SK-N-SH (cell line): ENCODE results near the gene FAAP20.

Source experiments
- CTCF ChIP-seq: fragments of 200-600 bp; sonication (generic); IDR thresholded peaks from 2 replicates; pipeline ENCODE4 v1.6.1; 2017; ENCODE audit warnings: antibody characterized with exemption, mild to moderate bottlenecking, moderate library complexity
- ELF1 ChIP-seq: IDR thresholded peaks from 2 replicates; pipeline ENCODE4 v1.4.0; 2012
- EP300 ChIP-seq, 2 experiments: IDR thresholded peaks; 2 replicates each; pipeline versions ENCODE4 v1.4.0 to v1.6.1; 2012; ENCODE audit warnings: borderline replicate concordance in 1 of 2, low read depth in 1 of 2, low read length in 1 of 2
- FOXM1 ChIP-seq: IDR thresholded peaks from 2 replicates; pipeline ENCODE4 v1.4.0; 2012; ENCODE audit warnings: low read depth, mild to moderate bottlenecking
- GABPA ChIP-seq: IDR thresholded peaks from 2 replicates; pipeline ENCODE4 v1.4.0; 2012; ENCODE audit warnings: low read depth, mild to moderate bottlenecking
- NRF1 ChIP-seq: IDR thresholded peaks from 2 replicates; pipeline ENCODE4 v1.6.1; 2012; ENCODE audit warnings: low read depth, mild to moderate bottlenecking, low read length
- RFX5 ChIP-seq: IDR thresholded peaks from 2 replicates; pipeline ENCODE4 v1.6.1; 2012; ENCODE audit warnings: mild to moderate bottlenecking, improper control_type of control experiment, low read length
- TF ChIP-seq, protein P1 (sequence below): IDR thresholded peaks from 2 replicates; pipeline ENCODE4 v1.6.1; 2012; ENCODE audit warnings: mild to moderate bottlenecking, low read depth, low read length, moderate library complexity

- TF ChIP-seq GABPA (no peak), FOXM1 (no peak), ELF1 (no peak), EP300 (IDR thresholded peaks at IDR 0.05; ENCODE audit: borderline replicate concordance in 1 of 2, low read depth in 1 of 2, low read length in 1 of 2) (no peak), CTCF (no peak), NRF1 (no peak), RFX5 (no peak)
- TF ChIP-seq, protein P1, sequence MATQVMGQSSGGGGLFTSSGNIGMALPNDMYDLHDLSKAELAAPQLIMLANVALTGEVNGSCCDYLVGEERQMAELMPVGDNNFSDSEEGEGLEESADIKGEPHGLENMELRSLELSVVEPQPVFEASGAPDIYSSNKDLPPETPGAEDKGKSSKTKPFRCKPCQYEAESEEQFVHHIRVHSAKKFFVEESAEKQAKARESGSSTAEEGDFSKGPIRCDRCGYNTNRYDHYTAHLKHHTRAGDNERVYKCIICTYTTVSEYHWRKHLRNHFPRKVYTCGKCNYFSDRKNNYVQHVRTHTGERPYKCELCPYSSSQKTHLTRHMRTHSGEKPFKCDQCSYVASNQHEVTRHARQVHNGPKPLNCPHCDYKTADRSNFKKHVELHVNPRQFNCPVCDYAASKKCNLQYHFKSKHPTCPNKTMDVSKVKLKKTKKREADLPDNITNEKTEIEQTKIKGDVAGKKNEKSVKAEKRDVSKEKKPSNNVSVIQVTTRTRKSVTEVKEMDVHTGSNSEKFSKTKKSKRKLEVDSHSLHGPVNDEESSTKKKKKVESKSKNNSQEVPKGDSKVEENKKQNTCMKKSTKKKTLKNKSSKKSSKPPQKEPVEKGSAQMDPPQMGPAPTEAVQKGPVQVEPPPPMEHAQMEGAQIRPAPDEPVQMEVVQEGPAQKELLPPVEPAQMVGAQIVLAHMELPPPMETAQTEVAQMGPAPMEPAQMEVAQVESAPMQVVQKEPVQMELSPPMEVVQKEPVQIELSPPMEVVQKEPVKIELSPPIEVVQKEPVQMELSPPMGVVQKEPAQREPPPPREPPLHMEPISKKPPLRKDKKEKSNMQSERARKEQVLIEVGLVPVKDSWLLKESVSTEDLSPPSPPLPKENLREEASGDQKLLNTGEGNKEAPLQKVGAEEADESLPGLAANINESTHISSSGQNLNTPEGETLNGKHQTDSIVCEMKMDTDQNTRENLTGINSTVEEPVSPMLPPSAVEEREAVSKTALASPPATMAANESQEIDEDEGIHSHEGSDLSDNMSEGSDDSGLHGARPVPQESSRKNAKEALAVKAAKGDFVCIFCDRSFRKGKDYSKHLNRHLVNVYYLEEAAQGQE = no peak
These were observed 50.0 kb downstream of the FAAP20 start for GRCh38 chr1:2144501-2145090.
